Central memory CD8-positive, alpha-beta T cell (primary cell): ENCODE data around the gene MYB.
"Not testable (repeated sequence)": the region's sequence is repeated elsewhere in the genome, so short reads cannot be mapped to it uniquely, and the experiment has no call there.

ENCODE experiments used
- ATAC-seq: fragments of 150-1000 bp; cut with Tn5 transposase; replicated peaks from 2 replicates; pipeline ENCODE4 v1.10.0; 2022; ENCODE audit warnings: mild to moderate bottlenecking, moderate FRiP score, moderate number of reproducible peaks; ENCODE audit not compliant: poor library complexity, severe bottlenecking; ENCODE audit errors: extremely low read depth
- DNase-seq, 2 donors: peaks; one replicate each; pipeline ENCODE4 v3.0.0; 2021; ENCODE audit warnings: low spot score in 2 of 2
- H3K27ac Mint-ChIP-seq: one replicate; pipeline ENCODE4 v1.8.0; 2022; ENCODE audit warnings: low read depth, mild to moderate bottlenecking, moderate library complexity, mixed read lengths
- H3K27me3 Mint-ChIP-seq: one replicate; pipeline ENCODE4 v1.8.0; 2022; ENCODE audit warnings: mixed read lengths
- H3K36me3 Mint-ChIP-seq: one replicate; pipeline ENCODE4 v1.8.0; 2022; ENCODE audit warnings: mild to moderate bottlenecking, moderate library complexity, mixed read lengths; ENCODE audit not compliant: insufficient read depth
- H3K4me1 Mint-ChIP-seq: one replicate; pipeline ENCODE4 v1.8.0; 2022; ENCODE audit warnings: mixed read lengths
- H3K4me3 Mint-ChIP-seq: one replicate; pipeline ENCODE4 v1.8.0; 2022; ENCODE audit warnings: mild to moderate bottlenecking, moderate library complexity, mixed read lengths
- H3K9me3 Mint-ChIP-seq: one replicate; pipeline ENCODE4 v1.8.0; 2022; ENCODE audit warnings: mixed read lengths

Gene MYB

DNA sequence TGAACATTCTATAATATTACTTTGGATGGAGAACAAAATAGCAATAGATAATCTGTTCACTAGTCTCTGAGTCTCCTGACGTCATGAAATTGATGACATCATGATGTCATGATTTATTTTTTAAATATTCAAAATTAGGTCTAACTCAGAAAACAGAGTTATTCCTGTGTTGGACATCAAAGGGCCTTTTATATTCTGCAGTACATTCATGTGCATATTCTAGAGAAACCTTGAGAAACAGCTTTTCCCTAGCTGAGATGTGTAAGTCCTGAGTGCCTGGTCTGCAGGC lies 53.3 kb downstream of the MYB start:
- peaks cover 6% of the 10 kb centered on the region for H3K4me1 Mint-ChIP-seq
- no peak overlapping the region for H3K27ac Mint-ChIP-seq
- no peak for DNase-seq
- H3K36me3 Mint-ChIP-seq = no peaks in the 10 kb centered on the region
- H3K4me3 Mint-ChIP-seq = no peak overlapping the region
- ATAC-seq = no peak
- no peaks in the 10 kb centered on the region for H3K9me3 Mint-ChIP-seq
- H3K27me3 Mint-ChIP-seq = no peaks in the 10 kb centered on the region

DNA sequence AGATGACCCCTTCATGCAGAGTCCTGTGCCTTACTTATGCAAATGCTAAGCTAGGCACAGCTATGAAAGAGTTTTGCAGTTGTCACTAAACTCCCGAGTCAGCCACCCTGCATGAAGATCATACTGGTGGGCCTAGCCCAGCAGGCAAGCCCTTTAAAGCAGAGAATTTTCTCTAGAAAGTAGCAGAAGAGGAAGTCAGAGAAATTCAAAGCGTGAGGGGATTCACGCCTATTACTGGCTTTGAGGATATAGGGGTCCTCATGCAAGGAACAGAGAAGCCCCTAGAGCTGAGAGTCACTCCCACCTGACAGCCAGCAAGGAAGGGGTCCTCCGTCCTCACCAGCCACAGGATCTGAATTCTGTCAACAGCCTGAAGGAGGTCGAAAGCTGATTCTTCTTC lies 54.6 kb downstream of the MYB start:
- Mint-ChIP-seq H3K27ac (no peak overlapping the region), H3K9me3 (no peaks in the 10 kb centered on the region), H3K27me3 (no peaks in the 10 kb centered on the region), H3K36me3 (no peaks in the 10 kb centered on the region), H3K4me1 (peaks cover 6% of the 10 kb centered on the region), H3K4me3 (no peak overlapping the region)
- DNase-seq (no peak), ATAC-seq (no peak)

GRCh38 chr6:135236319-135236718 lies 55.2 kb downstream of the MYB start:
- Mint-ChIP-seq H3K27ac (no peak overlapping the region), H3K27me3 (no peaks in the 10 kb centered on the region), H3K4me3 (no peak overlapping the region), H3K9me3 (no peaks in the 10 kb centered on the region), H3K4me1 (peaks cover 6% of the 10 kb centered on the region), H3K36me3 (no peaks in the 10 kb centered on the region)
- no peak for DNase-seq
- ATAC-seq = no peak

DNA sequence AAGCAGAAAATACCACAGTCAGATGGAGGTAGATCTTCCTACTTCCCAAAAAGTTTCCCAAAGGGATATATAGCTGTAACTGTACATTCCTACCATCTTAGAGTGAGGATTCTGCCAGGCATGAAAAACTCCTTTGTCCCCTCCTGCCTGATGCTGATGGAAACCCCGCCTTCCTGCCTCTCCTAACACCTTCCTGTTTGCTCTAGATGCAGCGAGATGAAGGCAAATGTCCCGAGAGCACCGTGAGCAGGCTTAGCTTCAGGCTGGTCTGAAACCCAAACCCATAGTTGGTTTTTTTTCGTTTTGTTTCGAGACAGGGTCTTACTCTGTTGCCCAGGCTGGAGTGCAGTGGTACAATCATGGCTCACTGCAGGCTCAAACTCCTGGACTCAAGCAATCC lies 55.6 kb downstream of the MYB start:
- DNase-seq (no peak), ATAC-seq (no peak)
- Mint-ChIP-seq H3K9me3 (no peaks in the 10 kb centered on the region), H3K27me3 (no peaks in the 10 kb centered on the region), H3K36me3 (no peaks in the 10 kb centered on the region), H3K27ac (no peak overlapping the region), H3K4me1 (peaks cover 6% of the 10 kb centered on the region), H3K4me3 (no peak overlapping the region)

DNA sequence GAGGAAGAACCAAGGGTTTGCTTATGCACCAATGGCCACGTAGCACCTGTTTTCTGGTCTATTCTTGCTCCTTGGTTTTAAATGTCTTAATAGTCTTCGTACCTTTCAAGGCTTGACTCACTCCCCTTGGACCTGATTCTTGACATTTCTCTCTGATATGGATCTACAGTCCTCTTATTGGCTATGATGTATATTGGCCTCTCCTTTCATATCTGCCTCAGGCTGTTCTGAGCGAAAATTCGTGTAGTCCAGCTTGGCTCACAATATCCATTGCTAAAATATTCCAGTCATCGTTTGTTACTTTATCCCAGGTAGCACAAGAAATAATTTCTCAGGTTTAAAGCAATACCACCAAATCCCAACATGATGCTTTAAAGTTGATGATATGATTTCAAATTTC lies 59.6 kb downstream of the MYB start:
- Mint-ChIP-seq H3K36me3 (no peaks in the 10 kb centered on the region), H3K27ac (no peak overlapping the region), H3K4me3 (no peak overlapping the region), H3K4me1 (peaks cover 6% of the 10 kb centered on the region), H3K9me3 (no peaks in the 10 kb centered on the region), H3K27me3 (no peaks in the 10 kb centered on the region)
- ATAC-seq = no peak
- no peak for DNase-seq

DNA sequence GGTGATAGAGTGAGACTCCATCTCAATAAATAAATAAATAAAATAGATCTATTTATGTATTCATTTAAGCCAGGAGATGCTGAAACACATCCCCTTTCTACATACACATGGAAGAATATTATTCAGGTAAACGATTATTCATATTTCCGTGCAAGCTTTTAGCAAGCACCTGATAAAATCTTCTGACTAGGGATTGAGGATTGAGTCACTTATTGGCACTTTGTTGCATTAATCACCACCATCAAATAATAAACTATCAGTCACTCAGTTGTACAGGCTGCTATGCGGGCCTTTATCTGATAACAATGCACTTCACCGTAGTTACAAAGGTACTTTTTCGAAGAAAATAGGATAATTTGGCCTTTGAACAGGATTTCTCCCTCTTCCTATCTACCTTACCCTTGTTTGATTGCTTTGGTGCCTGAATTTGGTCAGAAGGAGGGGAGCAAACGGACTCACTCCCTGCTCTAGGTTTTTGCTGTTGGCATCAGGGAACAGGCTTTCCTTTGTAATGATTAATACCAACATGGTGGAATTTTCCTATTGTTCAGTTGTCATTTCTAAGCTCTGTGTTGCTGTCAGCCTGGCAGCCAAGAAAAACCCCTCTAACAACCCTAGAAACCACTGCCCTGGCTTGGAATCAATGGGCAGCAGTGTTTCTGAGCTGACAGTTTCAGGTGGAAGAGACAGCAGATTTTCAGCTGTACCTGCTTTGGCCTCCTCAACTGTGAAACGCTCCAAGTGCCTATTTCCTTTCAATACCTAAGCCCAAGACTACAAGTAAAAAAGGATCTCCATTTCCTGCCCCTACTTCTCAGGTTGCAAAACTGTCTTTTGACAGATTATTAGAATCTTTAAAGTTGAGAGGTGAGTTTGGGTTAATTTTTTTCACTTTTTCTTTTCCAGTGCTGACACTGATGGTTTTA lies 63.0 kb downstream of the MYB start:
- no peaks in the 10 kb centered on the region for H3K36me3 Mint-ChIP-seq
- H3K27me3 Mint-ChIP-seq = no peaks in the 10 kb centered on the region
- no peak overlapping the region for H3K4me3 Mint-ChIP-seq
- no peak overlapping the region for H3K27ac Mint-ChIP-seq
- H3K4me1 Mint-ChIP-seq = no peaks in the 10 kb centered on the region
- H3K9me3 Mint-ChIP-seq = no peaks in the 10 kb centered on the region
- no peak for ATAC-seq
- DNase-seq = no peak

- Mint-ChIP-seq H3K9me3 (no peaks in the 10 kb centered on the region), H3K36me3 (no peaks in the 10 kb centered on the region), H3K27ac (no peak overlapping the region), H3K4me1 (no peaks in the 10 kb centered on the region), H3K4me3 (no peak overlapping the region), H3K27me3 (no peaks in the 10 kb centered on the region)
- ATAC-seq = no peak
- no peak for DNase-seq
These were observed 63.7 kb downstream of the MYB start for GRCh38 chr6:135244805-135245204.

DNA sequence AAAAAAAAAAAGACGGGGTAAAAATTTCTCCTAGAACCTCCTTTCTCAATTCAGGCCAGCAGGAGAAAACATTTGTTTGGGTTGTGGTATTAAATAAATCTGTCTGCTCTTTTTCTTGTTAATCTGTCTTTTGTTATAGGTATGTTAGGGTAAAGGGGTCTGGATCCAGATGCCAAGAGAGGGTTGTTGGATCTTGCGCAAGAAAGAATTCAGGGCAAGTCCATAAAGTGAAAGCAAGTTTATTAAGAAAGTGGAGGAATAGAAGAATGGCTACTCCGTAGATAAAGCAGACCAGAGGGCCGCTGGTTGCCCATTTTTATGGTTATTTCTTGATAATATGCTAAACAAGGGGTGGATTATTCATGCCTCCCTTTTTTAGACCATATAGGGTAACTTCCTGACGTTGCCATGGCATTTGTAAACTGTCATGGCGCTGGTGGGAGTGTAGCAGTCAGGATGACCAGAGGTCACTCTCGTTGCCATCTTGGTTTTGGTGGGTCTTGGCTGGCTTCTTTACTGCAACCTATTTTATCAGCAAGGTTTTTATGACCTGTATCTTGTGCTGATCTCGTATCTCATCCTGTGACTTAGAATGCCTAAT lies 65.4 kb downstream of the MYB start:
- not testable (repeated sequence) for ATAC-seq, H3K9me3 Mint-ChIP-seq, H3K36me3 Mint-ChIP-seq, H3K27ac Mint-ChIP-seq, H3K27me3 Mint-ChIP-seq, H3K4me1 Mint-ChIP-seq, DNase-seq, H3K4me3 Mint-ChIP-seq

GRCh38 chr6:135250234-135250633 lies 69.1 kb downstream of the MYB start:
- ATAC-seq (no peak), DNase-seq (no peak)
- no peaks in the 10 kb centered on the region for H3K36me3 Mint-ChIP-seq
- H3K27me3 Mint-ChIP-seq = no peaks in the 10 kb centered on the region
- no peaks in the 10 kb centered on the region for H3K4me1 Mint-ChIP-seq
- no peak overlapping the region for H3K27ac Mint-ChIP-seq
- no peaks in the 10 kb centered on the region for H3K9me3 Mint-ChIP-seq
- no peak overlapping the region for H3K4me3 Mint-ChIP-seq

- DNase-seq (no peak), ATAC-seq (no peak)
- peaks cover 6% of the 10 kb centered on the region for H3K27me3 Mint-ChIP-seq
- no peaks in the 10 kb centered on the region for H3K36me3 Mint-ChIP-seq
- no peak overlapping the region for H3K4me3 Mint-ChIP-seq
- no peaks in the 10 kb centered on the region for H3K9me3 Mint-ChIP-seq
- H3K4me1 Mint-ChIP-seq = no peaks in the 10 kb centered on the region
- H3K27ac Mint-ChIP-seq = no peak overlapping the region
These were observed 69.8 kb downstream of the MYB start for GRCh38 chr6:135250751-135251497.

GRCh38 chr6:135251498-135252441 lies 70.7 kb downstream of the MYB start:
- no peaks in the 10 kb centered on the region for H3K36me3 Mint-ChIP-seq
- ATAC-seq (no peak), DNase-seq (no peak)

GRCh38 chr6:135254471-135254870 lies 73.4 kb downstream of the MYB start:
- H3K27me3 Mint-ChIP-seq = peaks cover 14% of the 10 kb centered on the region
- DNase-seq = no peak
- ATAC-seq = no peak
- no peak overlapping the region for H3K4me3 Mint-ChIP-seq
- H3K36me3 Mint-ChIP-seq = no peaks in the 10 kb centered on the region
- no peaks in the 10 kb centered on the region for H3K9me3 Mint-ChIP-seq
- H3K4me1 Mint-ChIP-seq = no peaks in the 10 kb centered on the region
- no peak overlapping the region for H3K27ac Mint-ChIP-seq

More at GRCh38 chr6:135251498-135252441, 70.7 kb downstream of the MYB start:
- Mint-ChIP-seq H3K9me3 (no peaks in the 10 kb centered on the region), H3K27ac (no peak overlapping the region), H3K4me3 (no peak overlapping the region), H3K4me1 (no peaks in the 10 kb centered on the region), H3K27me3 (peaks cover 9% of the 10 kb centered on the region)
